Stomach (tissue), 9 donors: Measurements from ENCODE around the gene NIN. TPM values are rescaled to one million over a fixed set of nuclear protein-coding genes. Genes with fewer than 3 reads are reported as not detected.

Experiments used
- DNase-seq, 2 donors: peaks; one replicate each; pipeline versions ENCODE4 v3.0.0 to v3.0.0-alpha.2; 2013 to 2019
- H3K27ac ChIP-seq, 5 donors: fragments of 200-600 bp in 4 of 5; sonication (generic) in 4 of 5; one replicate each; pipeline ENCODE4 v1.5.1; 2013 to 2019; ENCODE audit warnings: mild to moderate bottlenecking in 1 of 5, moderate library complexity in 1 of 5
- H3K27me3 ChIP-seq, 3 donors: fragments of 200-600 bp; sonication (generic); one replicate each; pipeline ENCODE4 v1.5.1; 2017 to 2019; ENCODE audit warnings: mixed run types in 1 of 3
- H3K36me3 ChIP-seq, 4 donors: fragments of 200-600 bp; sonication (generic); 1 replicate in 3 of 4; 2 replicates in 1 of 4; pipeline ENCODE4 v1.5.1; 2016 to 2019
- H3K4me1 ChIP-seq, 4 donors: fragments of 200-600 bp; sonication (generic); one replicate each; pipeline ENCODE4 v1.5.1; 2016 to 2019
- H3K4me3 ChIP-seq, 4 donors: fragments of 200-600 bp; sonication (generic) in 3 of 4; one replicate each; pipeline ENCODE4 v1.5.1; 2016 to 2019; ENCODE audit warnings: mild to moderate bottlenecking in 1 of 4
- H3K9me3 ChIP-seq, 4 donors: fragments of 200-600 bp; sonication (generic); one replicate each; pipeline ENCODE4 v1.5.1; 2016 to 2019
- EP300 ChIP-seq: sonication (generic); formaldehyde crosslinking; IDR thresholded peaks from one replicate; pipeline ENCODE4 v1.6.1; 2017; ENCODE audit warnings: antibody characterized with exemption
- POLR2A ChIP-seq, 4 donors: fragments of 450-650 bp; IDR thresholded peaks; one replicate each; pipeline ENCODE4 v1.6.1; 2016; ENCODE audit warnings: antibody characterized with exemption in 4 of 4, control low read depth in 2 of 4, mild to moderate bottlenecking in 1 of 4, moderate library complexity in 1 of 4
- POLR2AphosphoS5 ChIP-seq, 3 donors: sonication (generic); formaldehyde crosslinking; IDR thresholded peaks; one replicate each; pipeline ENCODE4 v1.6.1; 2016; ENCODE audit warnings: antibody characterized with exemption in 3 of 3
- WGBS, 5 donors: extraction: QIAGEN DNeasy Blood & Tissue Kit in 3 of 5; methylation state at CpG; one replicate each; pipeline versions ENCODE4 v1.1.5 to v1.1.7; 2013 to 2018; 5-methylcytosine and 5-hydroxymethylcytosine counted together
- intact Hi-C: fragments of 100-400 bp; cut with DNase I; formaldehyde crosslinking; loops from one replicate; pipeline ENCODE4 v1.15.1; 2023; ENCODE audit warnings: low total_unique reads
- polyA plus RNA-seq, 3 donors: library from polyadenylated mRNA; stranded (reverse); fragments of 200-250 nt; gene quantifications; one replicate each; pipeline ENCODE4 v1.2.3, GENCODE V29; 2013
- total RNA-seq, 5 donors: library from RNA; depleted of rRNA; stranded (reverse); fragments of >200 nt; gene quantifications; one replicate each; pipeline versions ENCODE4 v1.1.0 to v1.2.3, GENCODE V29; 2014 to 2016
- TF ChIP-seq, protein P1 (sequence below), 7 experiments: fragments of 450-650 bp in 4 of 7; fragments of 200-600 bp in 3 of 7; sonication (generic) in 3 of 7; IDR thresholded peaks; one replicate each; pipeline ENCODE4 v1.5.1; 2016 to 2019; ENCODE audit warnings: antibody characterized with exemption in 7 of 7, control low read depth in 2 of 7, mild to moderate bottlenecking in 1 of 7
- donor health status: healthy with polysubstance abuse.
- donor health status: Bipolar disorder and iron deficiency.
- donor health status: healthy.

Gene NIN
- total and polyA plus RNA-seq, 8 donors, result 5.3 to 70.5 (median 20.5) TPM

- H3K27ac ChIP-seq, result no peak overlapping the region
- no peak for DNase-seq
- intact Hi-C loops, result no loop called here
- TF ChIP-seq, protein P1, sequence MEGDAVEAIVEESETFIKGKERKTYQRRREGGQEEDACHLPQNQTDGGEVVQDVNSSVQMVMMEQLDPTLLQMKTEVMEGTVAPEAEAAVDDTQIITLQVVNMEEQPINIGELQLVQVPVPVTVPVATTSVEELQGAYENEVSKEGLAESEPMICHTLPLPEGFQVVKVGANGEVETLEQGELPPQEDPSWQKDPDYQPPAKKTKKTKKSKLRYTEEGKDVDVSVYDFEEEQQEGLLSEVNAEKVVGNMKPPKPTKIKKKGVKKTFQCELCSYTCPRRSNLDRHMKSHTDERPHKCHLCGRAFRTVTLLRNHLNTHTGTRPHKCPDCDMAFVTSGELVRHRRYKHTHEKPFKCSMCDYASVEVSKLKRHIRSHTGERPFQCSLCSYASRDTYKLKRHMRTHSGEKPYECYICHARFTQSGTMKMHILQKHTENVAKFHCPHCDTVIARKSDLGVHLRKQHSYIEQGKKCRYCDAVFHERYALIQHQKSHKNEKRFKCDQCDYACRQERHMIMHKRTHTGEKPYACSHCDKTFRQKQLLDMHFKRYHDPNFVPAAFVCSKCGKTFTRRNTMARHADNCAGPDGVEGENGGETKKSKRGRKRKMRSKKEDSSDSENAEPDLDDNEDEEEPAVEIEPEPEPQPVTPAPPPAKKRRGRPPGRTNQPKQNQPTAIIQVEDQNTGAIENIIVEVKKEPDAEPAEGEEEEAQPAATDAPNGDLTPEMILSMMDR (IDR thresholded peaks at IDR 0.05), result no peak
- H3K27me3 ChIP-seq, result no peaks in the 10 kb centered on the region
- no peak overlapping the region for H3K4me3 ChIP-seq
- peaks cover 0 to 22% (median 6%) of the 10 kb centered on the region in 4 donors for H3K4me1 ChIP-seq
- H3K9me3 ChIP-seq, result no peaks in the 10 kb centered on the region
- H3K36me3 ChIP-seq, result peaks cover 21 to 82% (median 75%) of the 10 kb centered on the region in 4 donors
- WGBS, 5 donors, result 52 to 64% (median 52%) methylated on average over 3 of the region's 3 CpGs
Observed at GRCh38 chr14:50741567-50741966, 89.4 kb downstream of the NIN start.

GRCh38 chr14:50740856-50741255, 90.1 kb downstream of the NIN start:
- DNase-seq, result no peak
- no peak overlapping the region for H3K4me3 ChIP-seq
- peaks cover 20 to 82% (median 75%) of the 10 kb centered on the region in 4 donors for H3K36me3 ChIP-seq
- no peaks in the 10 kb centered on the region for H3K27me3 ChIP-seq
- H3K4me1 ChIP-seq, result peaks cover 0 to 24% (median 6%) of the 10 kb centered on the region in 4 donors
- peak overlapping the region in 2 of 5 donors; percentile 67 to 69 for H3K27ac ChIP-seq
- TF ChIP-seq, protein P1 (IDR thresholded peaks at IDR 0.05), result no peak
- TF ChIP-seq POLR2A (IDR thresholded peaks at IDR 0.05) (no peak), POLR2AphosphoS5 (IDR thresholded peaks at IDR 0.05) (no peak), EP300 (no peak)
- no peaks in the 10 kb centered on the region for H3K9me3 ChIP-seq
- intact Hi-C loops, result no loop called here

- 89 to 94% (median 91%) methylated on average over 4 of the region's 4 CpGs for WGBS, 5 donors
- intact Hi-C loops, result no loop called here
- Histone ChIP-seq H3K36me3 (peaks cover 20 to 84% (median 77%) of the 10 kb centered on the region in 4 donors), H3K27me3 (no peaks in the 10 kb centered on the region), H3K4me1 (peaks cover 0 to 27% (median 10%) of the 10 kb centered on the region in 4 donors), H3K27ac (peak overlapping the region in 3 of 5 donors; percentile 43 to 69 (median 67)), H3K9me3 (no peaks in the 10 kb centered on the region), H3K4me3 (no peak overlapping the region)
- no peak for DNase-seq
- no peak for TF ChIP-seq POLR2A (IDR thresholded peaks at IDR 0.05)
- TF ChIP-seq, protein P1 (IDR thresholded peaks at IDR 0.05), result no peak
- TF ChIP-seq EP300, result no peak
- TF ChIP-seq POLR2AphosphoS5 (IDR thresholded peaks at IDR 0.05), result no peak
Observed at GRCh38 chr14:50739186-50739585, 91.8 kb downstream of the NIN start.

DNA sequence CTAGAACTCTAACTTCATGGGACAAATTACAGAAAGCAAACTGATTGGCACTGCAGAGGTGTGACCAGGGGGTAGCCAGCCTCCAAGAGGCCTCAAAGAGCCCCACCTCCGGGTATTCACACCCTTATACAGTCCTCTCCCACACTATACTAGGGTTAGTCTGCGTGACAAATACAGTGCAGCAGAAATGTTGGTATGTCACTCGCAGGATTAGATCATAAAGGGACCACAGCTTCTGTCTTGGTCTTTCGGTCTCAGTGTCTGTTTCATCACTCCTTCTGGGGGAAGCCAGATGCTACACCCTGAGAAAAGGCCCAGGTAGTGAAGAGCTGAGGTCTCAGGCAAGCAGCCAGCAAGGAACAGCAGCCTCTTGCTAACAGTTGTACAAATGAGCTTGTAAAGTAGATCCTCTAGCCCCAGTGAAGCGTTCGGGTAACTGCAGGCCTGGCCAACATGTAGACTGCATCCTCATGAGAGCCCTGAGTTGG, 94.0 kb downstream of the NIN start:
- Histone ChIP-seq H3K9me3 (no peaks in the 10 kb centered on the region), H3K4me1 (peaks cover 0 to 26% (median 10%) of the 10 kb centered on the region in 4 donors), H3K36me3 (peaks cover 15 to 84% (median 77%) of the 10 kb centered on the region in 4 donors), H3K27me3 (no peaks in the 10 kb centered on the region), H3K27ac (no peak overlapping the region), H3K4me3 (no peak overlapping the region)
- intact Hi-C loops, result no loop called here
- no peak for DNase-seq
- WGBS, 5 donors, result 74 to 87% (median 84%) methylated on average over 6 of the region's 6 CpGs
- TF ChIP-seq EP300 (no peak), POLR2A (IDR thresholded peaks at IDR 0.05) (no peak), POLR2AphosphoS5 (IDR thresholded peaks at IDR 0.05) (no peak)
- TF ChIP-seq, protein P1 (IDR thresholded peaks at IDR 0.05), result no peak
